Naive thymus-derived CD4-positive, alpha-beta T cell (primary cell): ENCODE measurements around the gene SMURF1. TPM values are rescaled to one million over a fixed set of nuclear protein-coding genes. Genes with fewer than 3 reads are reported as not detected.
A peak's percentile ranks its signal among the peaks of the same experiment; 100 is the strongest.

Source experiments
- ATAC-seq: fragments of 150-1000 bp; cut with Tn5 transposase; 2 replicates; pipeline ENCODE4 v1.10.0; 2021; ENCODE audit warnings: mild to moderate bottlenecking, moderate library complexity
- CTCF ChIA-PET: fragments of 350-600 bp; sonication (Branson Sonifier 250); formaldehyde crosslinking; loops from one replicate; lab custom pipeline; 2021; ENCODE audit warnings: antibody characterized with exemption; lab: Charles Lee
- POLR2A ChIA-PET: fragments of 350-600 bp; sonication (Branson Sonifier 250); formaldehyde crosslinking; loops from one replicate; lab custom pipeline; 2021; ENCODE audit warnings: antibody characterized with exemption, inconsistent platforms; lab: Charles Lee
- DNase-seq, 9 donors: peaks; one replicate each; pipeline versions ENCODE4 v3.0.0 to v3.0.0-alpha.2; 2020 to 2022; ENCODE audit warnings: mixed read lengths in 1 of 9
- H3K27ac ChIP-seq: one replicate; pipeline ENCODE4 v1.7.0; 2013; ENCODE audit warnings: mild to moderate bottlenecking, low read depth, low read length, moderate library complexity
- H3K27me3 ChIP-seq, 2 donors: one replicate each; pipeline ENCODE4 v1.7.0; 2013; ENCODE audit warnings: low read length in 2 of 2, mild to moderate bottlenecking in 2 of 2, moderate library complexity in 2 of 2; ENCODE audit not compliant: control insufficient read depth in 2 of 2, insufficient read depth in 2 of 2
- H3K36me3 ChIP-seq, 3 experiments: 1 replicate in 2 of 3; 2 replicates in 1 of 3; pipeline ENCODE4 v1.7.0; 2013; ENCODE audit warnings: low read length in 3 of 3, mild to moderate bottlenecking in 3 of 3, moderate library complexity in 1 of 3; ENCODE audit not compliant: insufficient read depth in 3 of 3, control insufficient read depth in 2 of 3
- H3K4me1 ChIP-seq, 2 donors: one replicate each; pipeline ENCODE4 v1.7.0; 2013; ENCODE audit warnings: low read length in 2 of 2, mild to moderate bottlenecking in 2 of 2, moderate library complexity in 1 of 2; ENCODE audit not compliant: control insufficient read depth in 2 of 2, insufficient read depth in 2 of 2
- H3K4me3 ChIP-seq: 2 replicates; pipeline ENCODE4 v1.7.0; 2013; ENCODE audit warnings: mild to moderate bottlenecking, low read length
- H3K9me3 ChIP-seq, 3 experiments: 1 replicate in 2 of 3; 2 replicates in 1 of 3; pipeline ENCODE4 v1.7.0; 2013; ENCODE audit warnings: low read length in 3 of 3; ENCODE audit not compliant: control insufficient read depth in 2 of 3
- H3K27ac Mint-ChIP-seq, 9 donors: one replicate each; pipeline ENCODE4 v1.8.0; 2020 to 2022; ENCODE audit warnings: mixed read lengths in 9 of 9, mild to moderate bottlenecking in 8 of 9, moderate library complexity in 5 of 9, inconsistent platforms in 2 of 9
- H3K27me3 Mint-ChIP-seq, 5 donors: one replicate each; pipeline ENCODE4 v1.8.0; 2021 to 2022; ENCODE audit warnings: mixed read lengths in 5 of 5, mild to moderate bottlenecking in 1 of 5
- H3K36me3 Mint-ChIP-seq, 5 donors: one replicate each; pipeline ENCODE4 v1.8.0; 2020 to 2022; ENCODE audit warnings: mixed read lengths in 5 of 5, mild to moderate bottlenecking in 3 of 5, inconsistent platforms in 1 of 5
- H3K4me1 Mint-ChIP-seq, 7 donors: one replicate each; pipeline ENCODE4 v1.8.0; 2020 to 2022; ENCODE audit warnings: mixed read lengths in 7 of 7, mild to moderate bottlenecking in 3 of 7, inconsistent platforms in 1 of 7
- H3K4me3 Mint-ChIP-seq, 10 donors: one replicate each; pipeline ENCODE4 v1.8.0; 2020 to 2022; ENCODE audit warnings: mild to moderate bottlenecking in 10 of 10, mixed read lengths in 10 of 10, moderate library complexity in 6 of 10, inconsistent platforms in 2 of 10
- H3K9me3 Mint-ChIP-seq, 11 donors: one replicate each; pipeline ENCODE4 v1.8.0; 2020 to 2022; ENCODE audit warnings: mixed read lengths in 11 of 11, mild to moderate bottlenecking in 4 of 11, inconsistent platforms in 1 of 11, moderate library complexity in 1 of 11
- intact Hi-C, 2 donors: fragments of 100-400 bp; cut with micrococcal nuclease; formaldehyde crosslinking; loops; one replicate each; pipeline ENCODE4 v1.15.1; 2023
- polyA plus RNA-seq, 2 donors: library from polyadenylated mRNA; unstranded; fragments of 300-500 nt; fragmentation: Illumina TruSeq; gene quantifications; one replicate each; pipeline ENCODE4 v1.2.3, GENCODE V29; 2021
- total RNA-seq, 6 experiments: library from RNA in 5 of 6; stranded (reverse) in 5 of 6; gene quantifications; 1 replicate in 5 of 6; 2 replicates in 1 of 6; pipeline ENCODE4 v1.2.3 and lab custom pipeline; 2021 to 2026

The SMURF1 gene
- total and polyA plus RNA-seq, 7 experiments from 2014 or later, result 1.3 to 26.4 (median 20.4) TPM

DNA sequence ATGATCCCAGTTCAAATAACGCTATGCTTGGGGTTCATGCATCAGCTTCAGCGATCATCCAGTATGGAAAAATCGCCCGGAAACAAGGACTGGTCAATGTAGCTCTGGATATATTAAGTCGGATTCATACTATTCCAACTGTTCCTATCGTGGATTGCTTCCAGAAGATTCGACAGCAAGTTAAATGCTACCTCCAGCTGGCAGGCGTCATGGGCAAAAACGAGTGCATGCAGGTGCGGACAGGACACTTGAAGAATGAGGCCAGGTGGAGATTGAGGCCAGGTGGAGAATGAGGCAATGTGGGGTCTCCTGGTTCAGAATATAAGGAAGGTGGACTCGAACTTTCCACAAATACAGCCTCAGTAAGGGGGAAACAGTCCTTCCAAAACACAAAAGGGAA lies 159.8 kb downstream of the SMURF1 start:
- Histone ChIP-seq H3K9me3 (no peaks in the 10 kb centered on the region), H3K27ac (no peak overlapping the region), H3K36me3 (peaks cover 25 to 100% (median 28%) of the 10 kb centered on the region in 3 experiments), H3K27me3 (no peaks in the 10 kb centered on the region), H3K4me3 (no peak overlapping the region), H3K4me1 (no peaks in the 10 kb centered on the region)
- Mint-ChIP-seq H3K4me3 (no peak overlapping the region), H3K27ac (no peak overlapping the region), H3K4me1 (peaks cover 0 to 11% (median 7%) of the 10 kb centered on the region in 7 donors), H3K36me3 (peaks cover 29 to 97% (median 71%) of the 10 kb centered on the region in 5 donors), H3K9me3 (peaks cover 0 to 16% (median 0%) of the 10 kb centered on the region in 11 donors), H3K27me3 (no peaks in the 10 kb centered on the region)
- ChIA-PET CTCF (no interaction called here), POLR2A (interaction anchor here (0.5 kb wide), 1 partner anchor 362 kb away, joined by 3 read pairs; no protein-coding TSS in a partner anchor)
- DNase-seq, result no peak
- ATAC-seq, result no peak
- intact Hi-C loops, result no loop called here

DNA sequence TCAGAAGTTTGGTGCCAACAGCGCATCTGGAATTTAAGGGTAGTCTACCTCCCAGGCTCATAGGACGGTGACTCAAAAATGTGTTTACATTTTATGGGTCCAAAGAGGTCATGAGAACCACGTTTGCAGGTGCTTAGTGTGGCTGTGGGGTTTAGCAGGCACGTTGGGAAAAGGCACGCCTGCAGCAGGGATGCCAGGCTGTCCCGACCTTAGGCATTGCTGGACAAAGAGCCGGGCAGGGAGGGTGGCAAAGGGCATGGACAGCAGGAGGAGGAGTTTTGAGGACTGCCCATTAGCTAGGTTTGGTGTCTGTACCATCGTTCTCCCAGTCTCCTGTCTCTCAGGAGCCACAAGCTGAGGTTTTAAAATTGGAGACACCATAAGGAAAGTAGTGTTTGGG lies 161.2 kb downstream of the SMURF1 start:
- H3K4me1 ChIP-seq, result no peaks in the 10 kb centered on the region
- ATAC-seq, result no peak
- Mint-ChIP-seq H3K36me3 (peaks cover 29 to 90% (median 69%) of the 10 kb centered on the region in 5 donors), H3K9me3 (peaks cover 0 to 16% (median 0%) of the 10 kb centered on the region in 11 donors), H3K4me3 (no peak overlapping the region), H3K27ac (peak overlapping the region in 3 of 9 donors; percentile 28 to 62 (median 54)), H3K4me1 (peaks cover 0 to 6% (median 0%) of the 10 kb centered on the region in 7 donors), H3K27me3 (no peaks in the 10 kb centered on the region)
- CTCF ChIA-PET, result no interaction called here
- no peak overlapping the region for H3K4me3 ChIP-seq
- intact Hi-C loops, result no loop called here
- no peaks in the 10 kb centered on the region for H3K27me3 ChIP-seq
- no peak overlapping the region for H3K27ac ChIP-seq
- H3K36me3 ChIP-seq, result peaks cover 31 to 100% (median 39%) of the 10 kb centered on the region in 3 experiments
- DNase-seq, result no peak
- H3K9me3 ChIP-seq, result no peaks in the 10 kb centered on the region
- POLR2A ChIA-PET, result no interaction called here

DNA sequence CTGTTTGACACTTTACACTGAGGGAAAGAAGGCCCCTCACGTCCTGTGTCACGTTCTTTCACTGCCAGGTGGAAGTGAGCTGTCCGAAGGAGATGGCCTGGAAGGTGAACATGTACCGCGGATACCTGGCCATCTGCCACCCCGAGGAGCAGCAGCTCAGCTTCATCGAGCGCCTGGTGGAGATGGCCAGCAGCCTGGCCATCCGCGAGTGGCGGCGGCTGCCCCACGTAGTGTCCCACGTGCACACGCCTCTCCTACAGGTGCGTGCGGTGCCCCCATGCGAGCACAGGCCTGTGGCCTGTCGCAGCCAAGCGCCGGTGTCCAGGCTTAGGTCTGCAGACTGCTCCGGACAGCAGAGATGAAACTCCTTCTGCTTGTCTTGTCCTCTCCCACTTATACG lies 162.2 kb downstream of the SMURF1 start:
- intact Hi-C loops, result no loop called here
- H3K27me3 Mint-ChIP-seq, result no peaks in the 10 kb centered on the region
- no peak overlapping the region for H3K27ac Mint-ChIP-seq
- H3K4me3 Mint-ChIP-seq, result no peak overlapping the region
- H3K4me1 ChIP-seq, result no peaks in the 10 kb centered on the region
- no peaks in the 10 kb centered on the region for H3K9me3 ChIP-seq
- POLR2A ChIA-PET, result no interaction called here
- peaks cover 29 to 87% (median 60%) of the 10 kb centered on the region in 5 donors for H3K36me3 Mint-ChIP-seq
- no peak overlapping the region for H3K27ac ChIP-seq
- CTCF ChIA-PET, result no interaction called here
- no peaks in the 10 kb centered on the region for H3K27me3 ChIP-seq
- no peak overlapping the region for H3K4me3 ChIP-seq
- H3K9me3 Mint-ChIP-seq, result peaks cover 0 to 16% (median 0%) of the 10 kb centered on the region in 11 donors
- peaks cover 37 to 100% (median 40%) of the 10 kb centered on the region in 3 experiments for H3K36me3 ChIP-seq
- no peak for ATAC-seq
- no peaks in the 10 kb centered on the region for H3K4me1 Mint-ChIP-seq
- DNase-seq, result no peak

DNA sequence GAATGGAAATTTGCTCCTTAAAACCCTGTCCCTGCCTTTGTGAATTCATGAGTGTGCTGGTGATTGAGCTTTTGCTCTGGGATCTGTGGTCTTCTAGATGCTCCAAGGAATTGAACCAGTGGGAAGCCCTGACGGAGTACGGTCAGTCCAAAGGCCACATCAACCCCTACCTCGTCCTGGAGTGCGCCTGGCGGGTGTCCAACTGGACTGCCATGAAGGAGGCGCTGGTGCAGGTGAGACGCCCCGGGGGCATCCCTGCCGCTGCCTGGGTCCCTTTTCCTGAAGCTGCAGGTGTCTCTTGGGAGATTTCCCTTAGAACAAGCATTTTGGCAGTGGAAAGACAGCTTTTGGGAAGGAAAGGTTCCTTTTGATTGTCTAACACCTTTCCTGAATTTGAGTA lies 165.2 kb downstream of the SMURF1 start:
- peak overlapping the region in 2 of 9 donors; percentile 9 to 30 for H3K27ac Mint-ChIP-seq
- Histone ChIP-seq H3K27ac (no peak overlapping the region), H3K9me3 (no peaks in the 10 kb centered on the region), H3K36me3 (peaks cover 28 to 100% (median 47%) of the 10 kb centered on the region in 3 experiments), H3K4me3 (no peak overlapping the region), H3K4me1 (no peaks in the 10 kb centered on the region), H3K27me3 (no peaks in the 10 kb centered on the region)
- H3K4me1 Mint-ChIP-seq, result peaks cover 0 to 2% (median 0%) of the 10 kb centered on the region in 7 donors
- no peaks in the 10 kb centered on the region for H3K9me3 Mint-ChIP-seq
- ChIA-PET CTCF (no interaction called here), POLR2A (interaction anchor here (0.6 kb wide), 2 partner anchors 25 to 937 kb away, joined by 3 to 5 read pairs; no protein-coding TSS in a partner anchor)
- H3K4me3 Mint-ChIP-seq, result no peak overlapping the region
- no peaks in the 10 kb centered on the region for H3K27me3 Mint-ChIP-seq
- no peak for DNase-seq
- intact Hi-C loops, result no loop called here
- peaks cover 21 to 85% (median 47%) of the 10 kb centered on the region in 5 donors for H3K36me3 Mint-ChIP-seq
- ATAC-seq, result no peak

Other genes with a start within 250 kb of the SMURF1 start
- gene KPNA7, start 64.0 kb upstream of the SMURF1 start, total RNA-seq, result not detected
- not detected for gene KPNA7, start 64.0 kb upstream of the SMURF1 start, polyA plus RNA-seq
- not detected for gene MYH16, start 128.7 kb upstream of the SMURF1 start, total RNA-seq
- not detected for gene MYH16, start 128.7 kb upstream of the SMURF1 start, polyA plus RNA-seq
- gene ARPC1A, start 181.8 kb upstream of the SMURF1 start, total RNA-seq, result 10 to 100 TPM; 28.1 to 62.5 (median 43.2) TPM
- gene ARPC1A, start 181.8 kb upstream of the SMURF1 start, polyA plus RNA-seq, result 100 to 1,000 TPM in 1 of 2 donors, 10 to 100 TPM in 1; 55.7 to 101 TPM
- gene ARPC1B, start 230.6 kb upstream of the SMURF1 start, total RNA-seq, result 100 to 1,000 TPM in 4 of 5 experiments, 10 to 100 TPM in 1; 88.1 to 364 (median 141) TPM
- gene ARPC1B, start 230.6 kb upstream of the SMURF1 start, polyA plus RNA-seq, result 100 to 1,000 TPM; 379 to 575 TPM